Measurements from ENCODE around the gene BCL11B. TPM values are rescaled to one million over a fixed set of nuclear protein-coding genes. Genes with fewer than 3 reads are reported as not detected.

BCL11B gene
- total RNA-seq, 1 donor from 2014 or later, result 8.4 TPM

DNA sequence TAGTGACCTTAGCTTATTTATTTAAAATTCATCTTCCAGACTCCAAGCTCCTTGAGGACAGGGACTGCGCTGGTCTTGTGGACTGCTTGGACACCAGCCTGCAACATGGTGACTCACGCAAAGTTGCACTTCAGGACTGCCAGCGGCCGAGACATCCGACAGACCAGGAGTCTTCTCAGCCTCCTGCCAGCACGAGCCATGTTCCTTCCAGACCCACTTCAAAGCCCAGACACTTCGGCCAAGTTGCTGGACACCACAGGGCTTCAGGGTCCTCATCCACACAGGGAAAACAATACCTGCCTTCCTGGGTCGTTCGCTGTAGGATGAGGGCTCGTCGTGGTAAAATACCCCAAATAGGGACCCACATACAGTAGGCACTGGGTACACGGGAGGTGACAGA, 88.7 kb downstream of the BCL11B start:
- no peak for DNase-seq (ENCODE audit: low spot score)

- no peak for DNase-seq (ENCODE audit: low spot score)
These were observed 89.3 kb downstream of the BCL11B start for GRCh38 chr14:99182548-99183250.

DNA sequence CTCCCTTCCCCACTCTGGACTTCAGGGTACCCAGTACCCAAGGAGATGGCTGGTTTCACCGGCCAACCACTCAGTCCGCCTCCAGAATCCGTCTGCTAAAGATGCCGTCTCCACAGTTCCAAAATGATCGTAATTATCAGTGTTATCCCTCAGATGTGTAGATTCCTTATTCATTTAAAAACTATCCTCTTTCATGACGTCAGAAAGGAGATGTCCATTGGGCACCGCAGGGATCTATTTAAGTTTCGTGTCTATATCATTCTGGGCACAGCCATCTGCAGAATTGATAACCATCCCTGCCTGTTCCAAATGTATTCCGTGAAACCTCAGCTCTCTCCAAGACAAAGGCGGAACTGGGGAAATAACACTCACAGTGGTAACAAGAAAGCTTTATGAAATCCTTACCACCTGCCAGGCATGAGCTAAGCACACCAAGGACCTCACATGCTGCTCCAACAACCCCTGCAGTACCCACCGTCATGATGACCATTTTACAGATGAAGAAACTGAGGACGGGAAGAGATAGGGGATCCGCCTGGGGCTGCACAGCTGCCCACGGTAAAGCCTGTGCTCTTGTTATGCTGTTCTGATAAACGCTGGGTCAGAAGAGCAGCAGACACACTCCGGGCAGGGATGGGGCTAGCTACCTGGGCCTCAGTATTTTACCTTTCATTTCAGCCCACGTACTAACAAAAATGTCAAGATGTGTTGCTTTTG, 90.0 kb downstream of the BCL11B start:
- DNase-seq (ENCODE audit: low spot score), result no peak

- DNase-seq (ENCODE audit: low spot score), result no peak
These were observed 90.8 kb downstream of the BCL11B start for GRCh38 chr14:99181241-99181640.

GRCh38 chr14:99179946-99180345, 92.1 kb downstream of the BCL11B start:
- no peak for DNase-seq (ENCODE audit: low spot score)

DNA sequence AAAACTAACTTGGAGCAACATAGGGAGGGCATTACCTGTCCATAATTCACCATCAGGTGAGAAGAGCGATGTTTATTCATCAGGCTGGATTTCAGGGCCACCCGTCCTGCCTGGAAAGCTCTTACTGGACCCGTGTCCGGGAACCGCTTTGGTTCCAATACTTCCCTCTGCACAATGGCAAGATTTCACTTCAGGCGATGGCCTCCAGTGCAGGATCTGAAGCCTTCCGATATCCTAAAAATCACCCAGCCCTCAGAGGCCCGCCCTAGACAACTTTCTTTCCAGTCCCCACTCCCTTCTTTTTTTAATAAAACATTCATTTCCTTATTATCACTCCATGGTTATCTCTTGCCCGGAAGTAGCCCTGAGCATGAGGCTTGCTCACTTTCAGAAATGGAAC, 92.5 kb downstream of the BCL11B start:
- DNase-seq (ENCODE audit: low spot score), result no peak

DNA sequence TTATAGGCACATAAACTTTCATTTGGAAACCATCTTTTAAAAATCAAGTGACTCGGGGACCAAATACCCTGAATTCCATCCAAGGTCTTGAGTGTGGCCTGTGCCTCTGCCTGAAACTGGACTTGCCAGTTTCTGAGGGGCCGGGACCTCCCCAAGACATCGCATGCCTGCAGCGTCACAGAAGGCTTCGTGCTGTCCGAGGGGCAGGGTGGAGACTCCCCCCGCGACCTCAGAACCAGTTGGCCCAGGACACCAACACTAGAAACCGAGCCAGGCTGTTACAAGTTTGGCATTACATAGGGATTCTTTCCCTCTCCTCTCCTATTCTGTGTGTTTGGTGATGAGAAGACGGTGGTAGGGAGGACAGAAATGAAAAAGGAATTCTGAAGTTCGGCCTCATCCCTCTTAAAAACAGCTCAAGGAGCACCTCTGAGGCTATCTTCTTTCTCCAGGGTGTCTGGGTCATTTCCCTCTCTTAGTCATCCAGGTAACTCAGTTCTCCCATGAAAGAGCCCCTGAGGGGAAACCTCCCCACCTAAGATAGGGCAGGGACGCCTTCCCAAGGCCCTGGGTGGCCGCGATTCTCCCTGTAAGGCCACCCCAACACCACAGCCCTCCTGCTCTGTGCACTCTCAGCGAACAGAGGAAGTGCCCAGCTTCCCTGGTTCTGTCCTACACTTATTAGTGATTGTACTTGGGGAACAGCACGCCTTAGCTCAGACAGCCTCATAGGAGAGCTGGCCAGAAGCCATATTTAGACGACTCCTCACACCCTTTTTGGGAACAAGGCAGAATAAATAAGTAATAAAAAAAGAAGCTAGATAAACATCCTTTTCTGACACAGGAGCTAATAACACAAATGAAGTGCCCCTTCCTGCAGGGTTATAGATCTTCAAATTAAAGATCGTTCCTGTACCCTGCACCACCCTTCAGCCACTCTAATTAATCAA, 93.8 kb downstream of the BCL11B start:
- DNase-seq (ENCODE audit: low spot score), result no peak

DNA sequence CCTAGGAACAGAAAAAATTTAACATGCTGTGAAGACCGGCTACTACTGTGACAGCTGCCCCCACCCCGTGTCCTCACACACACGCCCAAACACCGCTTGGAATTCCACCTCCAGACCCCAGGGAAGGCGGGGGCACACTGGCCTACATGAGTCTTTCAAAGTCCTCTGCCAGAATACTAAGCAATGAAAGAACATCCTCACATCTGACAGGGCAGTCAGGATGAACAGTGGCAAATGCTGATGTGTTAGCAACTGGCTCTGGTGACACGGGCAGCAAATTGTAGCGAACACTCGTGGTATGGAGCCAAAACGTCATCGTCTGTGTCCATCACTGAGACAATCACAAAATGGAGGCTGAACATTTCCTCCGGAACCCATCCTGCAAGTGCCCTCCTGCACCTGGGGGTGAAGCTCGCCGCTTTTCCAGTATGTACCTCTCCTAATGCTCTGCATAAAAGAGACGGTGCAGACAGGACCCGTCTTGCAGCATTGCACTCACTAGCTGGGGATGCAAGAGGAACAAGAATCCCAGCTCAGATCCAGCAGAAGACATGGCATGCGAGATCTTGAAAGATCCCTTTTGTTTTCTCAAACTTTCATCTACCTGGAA, 94.8 kb downstream of the BCL11B start:
- DNase-seq (ENCODE audit: low spot score), result no peak

DNA sequence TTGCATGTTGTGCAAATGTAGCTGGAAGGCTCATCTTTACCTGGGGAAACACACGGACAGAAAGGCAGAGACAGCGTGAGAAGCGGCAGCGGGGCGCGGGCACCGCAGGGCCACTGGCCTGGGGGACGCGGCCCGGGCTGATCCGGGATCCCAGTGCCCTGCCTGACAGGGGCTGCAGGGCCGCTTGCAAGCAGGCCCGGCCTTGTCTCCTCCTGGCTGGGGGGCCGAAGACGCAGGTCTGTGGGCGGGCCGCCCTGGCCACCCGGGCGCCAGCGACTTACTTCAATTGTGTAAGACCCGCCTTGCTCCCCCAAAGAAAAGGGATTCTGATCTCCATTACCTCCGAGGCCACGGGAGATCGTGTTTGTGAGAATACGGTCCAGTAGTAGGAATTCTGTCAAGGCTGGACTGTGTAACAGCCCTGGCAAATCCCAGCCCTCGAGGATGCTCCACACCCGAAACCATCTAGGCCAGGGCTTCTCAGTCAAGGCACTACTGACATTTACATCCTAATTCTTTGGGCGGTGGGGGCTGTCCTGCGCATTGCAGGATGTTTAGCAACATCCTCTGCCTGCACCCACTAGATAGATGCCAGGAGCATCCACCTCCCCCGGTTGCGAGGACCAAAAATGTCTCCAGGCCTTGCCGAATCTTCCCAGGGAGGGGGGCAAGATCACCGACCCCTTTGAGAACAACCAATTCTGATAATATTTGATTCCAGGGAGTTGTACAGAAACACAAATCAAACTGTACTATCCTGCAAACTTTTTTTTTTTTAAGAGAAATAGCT, 95.6 kb downstream of the BCL11B start:
- no peak for DNase-seq (ENCODE audit: low spot score)

DNA sequence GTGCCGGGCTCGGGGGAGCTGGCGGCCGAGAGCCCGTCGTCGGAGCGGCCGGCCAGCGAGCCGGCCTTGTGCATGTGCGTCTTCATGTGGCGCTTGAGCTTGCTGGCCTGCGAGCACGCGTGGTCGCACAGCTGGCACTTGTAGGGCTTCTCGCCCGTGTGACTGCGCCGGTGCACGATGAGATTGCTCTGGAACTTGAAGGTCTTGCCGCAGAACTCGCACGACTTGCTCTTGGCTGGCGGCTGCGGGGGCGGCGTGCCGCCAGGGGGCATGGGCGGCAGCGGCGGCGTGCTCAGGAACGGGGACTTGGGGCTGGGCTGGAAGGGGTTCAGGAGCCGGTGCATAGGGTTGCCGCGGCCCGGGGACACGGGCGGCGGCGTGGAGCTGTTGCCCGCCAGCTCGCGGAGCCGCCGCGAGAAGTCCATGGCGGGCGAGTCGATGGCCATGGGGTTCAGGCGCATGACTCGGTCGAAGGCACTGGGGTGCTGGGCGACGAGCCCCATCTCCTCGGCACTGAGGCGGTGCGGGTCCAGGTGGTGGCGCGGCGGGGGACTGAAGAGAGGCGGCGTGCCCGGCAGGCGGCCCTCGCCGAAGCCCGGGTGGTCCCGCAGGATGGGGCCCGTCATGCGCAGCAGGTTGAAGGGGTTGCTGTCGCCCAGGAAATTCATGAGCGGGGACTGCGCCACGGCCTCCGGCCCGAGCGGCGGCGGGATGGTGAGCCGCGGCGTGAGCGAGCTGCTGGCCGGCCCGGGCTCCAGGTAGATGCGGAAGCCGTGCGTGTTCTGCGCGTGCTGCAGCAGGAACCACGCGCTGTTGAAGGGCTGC, 96.5 kb downstream of the BCL11B start:
- no peak for DNase-seq (ENCODE audit: low spot score)

DNA sequence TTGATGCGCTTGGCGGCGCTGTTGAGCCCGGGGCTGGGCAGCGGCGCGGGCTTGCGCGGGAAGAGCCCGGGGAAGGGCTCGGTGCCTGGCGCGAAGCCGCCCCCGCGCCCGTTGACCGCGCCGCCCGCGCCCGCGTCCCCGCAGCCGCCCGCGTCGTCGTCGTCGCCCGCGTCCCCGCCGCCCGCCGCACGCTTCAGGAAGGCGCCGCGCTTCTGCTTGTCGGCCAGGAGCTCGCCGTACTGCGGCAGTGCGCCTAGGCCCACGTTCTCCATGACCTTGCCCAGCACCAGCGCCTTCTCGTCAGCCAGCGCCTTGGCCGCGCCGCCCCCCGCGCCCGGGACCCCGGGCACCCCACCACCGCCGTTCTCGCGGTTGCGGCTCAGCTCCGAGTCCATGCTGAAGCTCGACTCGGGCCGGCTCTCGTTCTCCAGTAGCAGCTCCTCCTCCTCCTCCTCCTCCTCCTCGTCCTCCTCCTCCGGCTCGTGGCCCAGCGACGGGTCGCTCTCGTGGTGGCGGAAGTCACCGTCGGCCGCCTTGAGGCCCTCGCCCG, 97.2 kb downstream of the BCL11B start:
- no peak for DNase-seq (ENCODE audit: low spot score)

- DNase-seq (ENCODE audit: low spot score), result no peak
These were observed 97.8 kb downstream of the BCL11B start for GRCh38 chr14:99174081-99174769.

DNA sequence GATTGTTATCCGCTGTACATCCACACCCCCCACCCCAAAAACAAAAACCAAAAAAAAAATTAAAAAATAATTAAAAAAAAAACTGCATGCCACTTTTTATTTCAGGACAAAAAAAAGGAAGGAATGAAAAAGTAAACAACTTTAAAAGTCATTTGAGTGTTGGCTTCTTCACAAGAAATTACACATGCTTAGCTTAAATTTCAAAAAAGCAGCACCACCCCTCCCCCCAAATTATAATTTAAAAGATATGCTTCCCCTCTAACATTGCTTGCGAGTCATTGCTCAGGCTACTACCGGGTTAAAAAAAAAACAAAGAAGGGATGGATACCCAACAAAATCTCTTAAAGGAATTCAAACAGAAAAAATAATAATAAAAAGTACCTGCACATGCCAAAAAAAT, 98.5 kb downstream of the BCL11B start:
- no peak for DNase-seq (ENCODE audit: low spot score)

- no peak for DNase-seq (ENCODE audit: low spot score)
These were observed 98.9 kb downstream of the BCL11B start for GRCh38 chr14:99173086-99173485.

DNA sequence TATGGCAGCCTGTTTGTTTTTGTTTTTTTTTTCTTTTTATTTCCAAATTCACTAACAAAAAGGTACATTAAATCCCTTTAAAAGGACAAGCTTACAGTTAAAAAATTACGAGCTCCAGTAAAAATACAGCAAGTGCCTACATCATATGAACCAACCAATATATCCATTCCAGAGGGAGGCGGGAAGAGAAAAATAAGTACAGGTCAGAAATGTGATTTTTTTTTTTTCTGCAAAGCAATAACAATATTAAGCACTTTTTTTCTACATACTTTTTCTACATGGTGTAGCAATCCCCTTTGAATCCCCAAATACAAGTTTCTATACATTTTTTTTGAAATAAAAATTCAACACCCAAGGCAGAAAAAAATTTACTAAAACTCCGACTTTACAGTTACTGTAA, 100.6 kb downstream of the BCL11B start:
- DNase-seq (ENCODE audit: low spot score), result no peak

DNA sequence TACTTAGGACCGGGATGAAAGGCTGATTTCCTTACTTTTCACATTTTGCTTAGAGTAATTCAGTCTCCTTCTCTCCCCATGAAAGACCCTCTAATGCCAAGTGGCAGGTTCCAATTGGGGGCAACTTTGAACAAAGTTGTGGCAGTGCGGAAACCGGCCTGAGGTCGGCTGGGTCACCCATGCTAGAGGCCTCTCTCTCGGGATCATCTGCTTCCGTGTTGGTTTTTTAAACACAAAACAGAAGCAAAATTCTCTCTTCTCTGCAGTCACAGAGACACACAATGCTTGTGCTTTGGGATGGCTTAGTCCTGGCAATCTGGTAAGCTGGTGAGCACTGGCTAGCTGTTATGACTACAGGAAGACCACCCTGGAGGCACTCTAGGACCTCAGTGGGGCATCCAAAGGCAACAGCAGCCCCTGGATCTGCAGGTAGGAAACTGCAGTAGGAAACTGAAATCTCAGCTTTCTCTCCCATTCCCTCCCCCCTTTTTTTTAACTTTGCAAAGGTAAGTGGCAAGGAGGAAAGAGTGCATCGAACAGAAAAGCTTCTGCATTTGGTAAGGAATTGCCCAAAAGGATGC, 102.1 kb downstream of the BCL11B start:
- DNase-seq (ENCODE audit: low spot score), result no peak

DNA sequence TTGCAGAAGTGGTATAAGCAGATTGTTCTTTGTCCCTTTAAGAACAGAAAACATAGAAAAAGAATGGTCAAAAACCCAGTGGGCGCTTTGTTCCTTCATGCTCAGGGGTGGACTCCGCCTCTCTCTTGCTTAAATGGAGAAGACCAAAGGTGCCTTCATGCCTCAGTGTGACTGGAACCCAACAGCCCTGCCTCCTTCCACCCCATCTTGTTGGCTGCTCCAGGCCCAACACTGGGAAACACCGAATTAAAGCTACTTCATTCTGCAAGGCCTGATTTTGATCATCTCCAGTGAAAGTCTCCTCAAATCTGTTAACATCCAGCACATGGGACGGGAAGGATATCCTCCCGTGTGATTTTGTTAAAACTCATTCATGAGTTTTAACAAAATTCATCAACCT, 103.7 kb downstream of the BCL11B start:
- no peak for DNase-seq (ENCODE audit: low spot score)

- DNase-seq (ENCODE audit: low spot score), result no peak
These were observed 105.5 kb downstream of the BCL11B start for GRCh38 chr14:99166506-99166905.

DNA sequence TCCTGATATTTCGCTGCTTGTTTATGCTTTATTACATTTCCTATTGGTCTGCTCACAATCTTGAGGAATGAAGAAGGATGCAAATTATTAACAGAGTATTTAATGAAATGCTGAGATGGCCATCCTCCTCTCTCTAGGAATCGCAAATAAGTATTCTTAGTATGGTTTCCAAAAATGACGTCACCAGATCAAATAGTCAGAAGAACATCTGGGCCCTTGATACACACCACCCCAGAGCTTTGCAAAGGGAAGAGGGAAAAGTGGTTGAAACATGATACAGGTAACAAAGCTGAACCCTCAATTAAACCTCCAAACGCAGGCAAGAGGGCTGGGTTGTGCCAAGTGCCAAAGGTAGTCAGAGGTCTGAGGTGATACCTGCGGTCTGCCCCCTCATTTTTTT, 107.3 kb downstream of the BCL11B start:
- no peak for DNase-seq (ENCODE audit: low spot score)
